GM18507 (cell line): ENCODE measurements around the gene FBLN2.

ENCODE experiments used
- DNase-seq: peaks from one replicate; pipeline ENCODE4 v3.0.0; 2011; ENCODE audit warnings: low read depth; ENCODE audit not compliant: insufficient read length; ENCODE audit errors: extremely low spot score
- FAIRE-seq: peaks from 2 replicates; lab custom pipeline; 2011; peaks lifted over from hg19 to GRCh38; lab: Jason Lieb, UNC

Gene FBLN2

GRCh38 chr3:13614607-13615006, 65.7 kb downstream of the FBLN2 start:
- no peak for FAIRE-seq
- DNase-seq, result no peak

- DNase-seq, result no peak
- no peak for FAIRE-seq
These were observed 66.1 kb downstream of the FBLN2 start for GRCh38 chr3:13615019-13615528.

DNA sequence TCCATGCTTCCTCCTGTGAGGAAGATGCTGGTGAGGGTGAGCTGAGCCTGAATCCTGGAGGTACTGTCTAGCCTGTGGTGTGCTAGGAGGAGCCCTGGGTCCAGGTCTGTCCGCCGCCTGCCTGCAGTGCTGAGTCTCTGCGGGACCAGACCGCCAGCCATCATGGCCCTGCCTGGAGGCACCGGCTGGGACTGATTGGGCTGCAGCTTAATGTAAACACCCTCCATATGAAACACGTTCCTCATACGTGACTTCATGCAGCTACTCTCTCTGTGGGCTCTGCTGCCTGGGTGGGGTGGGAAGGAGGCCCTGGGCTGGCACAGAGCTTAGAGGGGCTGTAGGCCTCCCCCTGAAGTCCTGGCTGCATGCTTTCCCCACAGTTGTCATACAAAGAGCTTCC, 67.4 kb downstream of the FBLN2 start:
- DNase-seq, result no peak

GRCh38 chr3:13617097-13617738, 68.3 kb downstream of the FBLN2 start:
- DNase-seq, result no peak
- FAIRE-seq, result no peak

More for the DNA sequence above, 67.4 kb downstream of the FBLN2 start:
- no peak for FAIRE-seq

GRCh38 chr3:13617981-13618380, 69.1 kb downstream of the FBLN2 start:
- DNase-seq (no peak), FAIRE-seq (no peak)

DNA sequence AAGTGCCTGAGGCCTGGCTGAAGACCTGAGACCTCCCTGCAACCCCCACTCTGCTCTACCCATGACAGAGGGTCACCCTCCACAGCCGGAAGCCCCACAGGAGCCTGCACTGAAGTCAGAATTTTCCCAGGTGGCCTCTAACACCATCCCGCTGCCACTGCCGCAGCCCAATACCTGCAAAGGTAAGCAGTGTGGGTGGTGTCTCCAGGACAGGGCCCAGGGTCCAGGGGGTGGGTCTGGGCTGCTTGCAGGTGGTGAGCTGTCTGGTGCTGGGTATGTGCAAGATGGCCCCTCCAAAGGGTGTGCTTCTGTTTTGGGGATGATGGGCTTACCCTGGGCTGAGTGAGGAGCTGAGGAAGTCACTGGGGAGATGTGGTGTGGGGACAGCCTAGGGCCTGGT, 69.9 kb downstream of the FBLN2 start:
- FAIRE-seq (no peak), DNase-seq (no peak)

DNA sequence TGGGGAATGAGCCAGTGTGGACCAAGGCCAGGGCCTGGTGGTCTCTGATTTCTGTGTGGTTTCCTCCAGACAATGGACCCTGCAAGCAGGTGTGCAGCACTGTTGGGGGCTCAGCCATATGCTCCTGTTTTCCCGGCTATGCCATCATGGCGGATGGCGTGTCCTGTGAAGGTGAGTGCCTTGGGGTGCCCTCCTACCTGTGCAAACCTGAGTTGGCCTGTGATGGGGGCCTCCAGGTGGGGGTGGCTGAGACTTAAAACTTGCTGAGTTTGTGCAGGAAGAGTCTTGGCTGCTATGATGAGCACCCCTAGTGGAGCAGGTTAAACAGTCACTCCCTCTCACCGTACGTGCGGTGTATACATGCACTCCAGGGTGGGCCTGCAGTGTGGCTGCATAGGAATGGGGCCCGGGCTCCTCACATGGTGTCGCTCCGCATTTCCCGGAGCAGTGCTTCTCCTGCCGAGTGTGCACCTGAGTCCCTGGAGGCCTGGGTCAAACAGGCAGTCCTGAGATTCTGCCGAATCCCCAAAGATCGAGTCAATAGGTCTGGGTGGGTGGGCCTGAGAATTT, 70.8 kb downstream of the FBLN2 start:
- no peak for DNase-seq
- no peak for FAIRE-seq

DNA sequence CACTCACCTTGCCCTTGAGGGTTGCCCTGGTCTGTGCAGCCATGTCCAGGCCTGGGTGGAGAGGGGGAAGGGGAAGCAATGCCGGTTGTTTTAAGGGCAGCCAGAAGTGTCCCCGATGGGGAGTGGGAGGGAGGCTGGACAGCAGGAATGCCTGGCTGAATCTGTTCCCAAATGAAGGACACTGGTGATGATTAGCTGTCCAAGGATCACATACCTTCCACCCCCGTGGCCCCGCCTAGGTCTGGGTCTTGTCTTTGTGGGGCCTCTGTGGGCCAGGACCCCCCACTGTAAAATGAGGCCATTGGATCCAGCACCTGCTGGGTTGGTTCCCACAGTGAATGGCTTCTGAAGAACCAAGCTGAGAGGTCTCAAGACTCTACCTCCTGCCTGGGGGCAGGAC, 71.4 kb downstream of the FBLN2 start:
- FAIRE-seq, result no peak
- DNase-seq, result no peak

- no peak for FAIRE-seq
- DNase-seq, result no peak
These were observed 71.9 kb downstream of the FBLN2 start for GRCh38 chr3:13620776-13621365.

- no peak for DNase-seq
- FAIRE-seq, result no peak
These were observed 72.7 kb downstream of the FBLN2 start for GRCh38 chr3:13621381-13622221.

DNA sequence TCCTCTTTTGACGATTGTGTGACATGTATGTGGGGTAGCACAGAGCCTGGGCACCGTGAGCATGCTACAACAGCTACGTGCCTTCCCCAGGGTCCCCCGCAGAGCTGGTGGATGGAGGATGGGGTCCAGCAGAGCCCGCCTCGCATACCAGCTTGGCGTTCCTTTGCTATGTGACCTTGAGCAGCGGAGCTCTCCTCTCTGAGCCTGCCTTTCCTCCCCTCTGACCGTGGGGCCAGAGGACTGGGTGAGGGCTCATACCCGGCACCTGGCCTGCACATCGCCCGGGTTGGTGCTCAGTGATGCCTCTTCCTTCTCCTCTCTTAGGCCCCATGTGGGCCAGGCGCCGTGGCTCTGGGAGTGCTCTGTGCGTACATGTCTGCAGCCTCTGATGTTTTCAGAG, 73.4 kb downstream of the FBLN2 start:
- no peak for DNase-seq

DNA sequence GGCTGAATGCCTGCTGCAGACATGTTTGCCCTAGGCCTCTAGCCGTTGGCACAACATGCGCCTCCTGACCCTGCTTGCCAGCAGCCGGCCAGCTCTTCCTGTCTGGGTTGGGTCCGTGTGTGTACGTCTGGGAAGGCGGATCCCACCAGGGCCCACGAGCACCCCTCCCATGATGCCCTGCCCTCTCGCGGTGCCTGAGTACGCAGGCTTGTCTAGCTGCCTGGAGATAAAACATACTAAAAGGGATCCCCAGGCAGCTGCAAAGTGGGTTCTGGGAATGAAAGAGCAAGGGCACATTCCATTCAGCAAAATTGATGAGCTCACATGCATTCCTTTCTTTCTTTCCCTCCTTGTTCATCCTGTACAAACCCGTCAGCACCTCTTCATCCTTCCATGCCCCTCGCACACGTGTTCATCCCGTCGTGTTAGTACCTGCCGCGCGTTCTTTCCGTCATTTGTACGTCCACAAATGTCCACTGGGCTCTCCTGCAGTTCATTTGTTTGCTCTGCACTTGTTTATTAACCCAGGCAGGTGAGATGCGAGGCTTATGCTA, 74.3 kb downstream of the FBLN2 start:
- FAIRE-seq (no peak), DNase-seq (no peak)

More for the DNA sequence above, 73.4 kb downstream of the FBLN2 start:
- no peak for FAIRE-seq

DNA sequence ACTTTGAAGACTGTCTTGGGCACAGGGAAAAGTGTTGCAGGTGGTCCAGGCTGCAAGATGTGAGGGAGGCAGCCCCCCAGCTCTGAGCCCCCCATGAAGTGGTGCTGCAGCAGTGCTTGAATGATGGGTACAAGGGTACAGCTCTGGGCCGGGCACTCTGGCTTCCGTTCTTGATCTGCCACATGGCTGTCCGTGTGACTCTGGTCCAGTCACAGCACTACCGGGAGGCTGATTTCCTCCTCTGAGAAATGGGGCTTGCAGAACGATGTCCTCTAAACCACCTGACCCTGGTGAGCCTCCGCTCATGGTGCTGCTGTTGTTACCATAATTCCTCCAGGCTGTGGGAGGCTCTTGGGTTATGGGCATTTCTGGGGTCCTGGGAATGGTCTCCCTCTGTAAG, 75.1 kb downstream of the FBLN2 start:
- DNase-seq (no peak), FAIRE-seq (no peak)

DNA sequence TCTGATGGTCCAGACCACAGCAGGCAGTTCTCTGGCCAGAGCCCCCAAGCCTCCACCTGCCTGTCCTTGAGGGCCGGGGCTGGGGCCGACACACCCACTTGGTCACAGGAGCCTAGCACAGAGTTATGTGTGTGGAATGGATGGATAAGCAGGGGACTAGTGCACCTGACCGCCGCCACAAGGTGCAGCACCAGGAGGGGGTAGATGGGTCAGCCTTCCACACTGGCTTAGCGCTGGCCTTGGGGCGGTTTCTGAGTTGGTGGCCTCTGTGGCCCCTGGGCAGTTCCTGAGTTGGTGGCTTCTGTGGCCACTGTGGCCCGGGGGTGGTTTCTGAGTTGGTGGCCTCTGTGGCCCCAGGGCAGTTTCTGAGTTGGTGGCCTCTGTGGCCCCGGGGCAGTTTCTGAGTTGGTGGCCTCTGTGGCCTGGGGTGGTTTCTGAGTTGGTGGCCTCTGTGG, 75.8 kb downstream of the FBLN2 start:
- no peak for FAIRE-seq
- DNase-seq, result no peak

DNA sequence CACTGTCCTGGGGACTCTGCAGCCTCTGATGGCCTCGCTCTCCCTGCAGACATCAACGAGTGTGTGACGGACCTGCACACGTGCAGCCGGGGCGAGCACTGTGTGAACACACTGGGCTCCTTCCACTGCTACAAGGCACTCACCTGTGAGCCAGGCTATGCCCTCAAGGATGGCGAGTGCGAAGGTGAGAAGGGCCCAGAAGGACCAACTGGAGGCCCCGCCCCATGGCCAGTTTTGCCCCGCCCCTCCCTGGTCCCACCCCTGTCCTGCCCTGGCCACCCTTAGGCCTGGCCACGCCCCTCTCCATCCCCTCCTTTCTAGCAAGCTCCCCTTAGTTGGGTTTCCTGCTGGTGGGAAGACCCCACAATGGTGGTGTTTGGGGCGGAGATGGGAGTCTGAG, 77.5 kb downstream of the FBLN2 start:
- no peak for FAIRE-seq
- no peak for DNase-seq

DNA sequence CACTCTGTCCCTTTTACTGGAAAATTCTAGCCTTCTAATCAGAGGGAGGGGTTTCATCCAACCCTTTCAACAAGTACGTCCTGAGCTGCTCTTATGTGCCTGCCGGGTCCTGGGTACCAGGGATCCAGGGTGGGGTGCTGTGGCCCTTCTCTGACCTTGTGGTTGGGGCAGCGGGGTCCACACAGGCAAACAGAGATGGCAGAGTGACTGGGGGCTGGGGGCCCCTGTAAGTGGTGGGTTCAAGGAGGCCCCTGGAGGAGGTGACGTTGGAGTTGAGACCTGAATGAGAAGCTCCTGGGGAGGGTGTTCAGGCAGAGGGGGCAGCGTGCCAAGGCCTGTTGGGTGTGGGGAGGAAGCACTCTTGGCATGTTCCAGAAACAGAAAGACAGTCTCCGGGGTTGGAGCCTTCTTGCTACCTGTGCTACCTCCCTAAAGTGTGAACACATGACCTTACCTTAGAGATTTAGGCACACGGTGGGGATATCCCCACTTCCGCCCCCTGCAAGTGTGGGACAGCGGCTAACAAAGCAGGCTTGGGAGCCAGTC, 78.1 kb downstream of the FBLN2 start:
- FAIRE-seq, result no peak
- no peak for DNase-seq

GRCh38 chr3:13627681-13628080, 78.8 kb downstream of the FBLN2 start:
- no peak for FAIRE-seq
- no peak for DNase-seq

DNA sequence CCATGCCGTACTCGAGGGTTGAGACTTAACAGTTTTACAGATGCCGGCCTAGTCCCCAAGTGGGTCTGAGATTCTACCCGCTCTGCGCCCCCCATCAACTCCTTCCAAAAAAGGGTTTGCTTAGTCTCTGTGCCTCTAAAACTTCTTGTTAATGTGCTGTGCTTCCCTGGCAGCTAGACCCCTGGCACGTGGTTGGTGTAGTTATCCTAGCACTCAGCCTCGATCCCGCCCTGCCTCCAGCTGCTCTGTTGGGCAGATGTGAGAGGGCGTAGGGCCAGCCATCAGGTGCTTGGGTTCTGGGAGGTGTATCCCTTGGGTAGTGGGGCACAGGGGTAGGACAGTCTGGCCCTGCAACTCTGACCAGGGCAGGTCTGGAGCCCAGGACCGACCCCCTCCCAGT, 79.5 kb downstream of the FBLN2 start:
- FAIRE-seq, result no peak
- DNase-seq, result no peak

GRCh38 chr3:13628841-13629551, 80.1 kb downstream of the FBLN2 start:
- DNase-seq, result no peak
- no peak for FAIRE-seq
